Mesenchymal stem cell (in vitro differentiated cells and primary cell): ENCODE data around the gene TMEM117.
"Not testable (repeated sequence)": the region's sequence is repeated elsewhere in the genome, so short reads cannot be mapped to it uniquely, and the experiment has no call there.

Experiments
- DNase-seq: peaks from one replicate; pipeline ENCODE4 v3.0.0-alpha.2; 2013
- H2AFZ ChIP-seq: one replicate; pipeline ENCODE4 v1.6.1; 2013; ENCODE audit warnings: low read depth, mild to moderate bottlenecking, control low read depth, inconsistent platforms, low read length, moderate library complexity
- H2AK5ac ChIP-seq: 2 replicates; pipeline ENCODE4 v1.6.1; 2013; ENCODE audit warnings: low read length, moderate library complexity, mild to moderate bottlenecking, inconsistent platforms; ENCODE audit not compliant: severe bottlenecking
- H2BK120ac ChIP-seq: one replicate; pipeline ENCODE4 v1.6.1; 2013; ENCODE audit warnings: low read depth, mild to moderate bottlenecking, inconsistent platforms, low read length, moderate library complexity
- H2BK12ac ChIP-seq, 2 experiments: one replicate each; pipeline ENCODE4 v1.6.1; 2013; ENCODE audit warnings: inconsistent platforms in 2 of 2, low read length in 2 of 2, mild to moderate bottlenecking in 2 of 2, moderate library complexity in 2 of 2, control low read depth in 1 of 2
- H2BK15ac ChIP-seq: one replicate; pipeline ENCODE4 v1.6.1; 2013; ENCODE audit warnings: mild to moderate bottlenecking, low read depth, inconsistent platforms; ENCODE audit not compliant: poor library complexity, severe bottlenecking
- H2BK5ac ChIP-seq: 2 replicates; pipeline ENCODE4 v1.6.1; 2013; ENCODE audit warnings: low read depth, mild to moderate bottlenecking, low read length, control low read depth, inconsistent platforms; ENCODE audit not compliant: poor library complexity, severe bottlenecking
- H3K14ac ChIP-seq, 2 experiments: one replicate each; pipeline ENCODE4 v1.6.1; 2013; ENCODE audit warnings: inconsistent platforms in 2 of 2, low read length in 2 of 2, control low read depth in 1 of 2, mild to moderate bottlenecking in 1 of 2, moderate library complexity in 1 of 2
- H3K18ac ChIP-seq, 2 experiments: one replicate each; pipeline ENCODE4 v1.6.1; 2013; ENCODE audit warnings: inconsistent platforms in 2 of 2, low read length in 2 of 2, control low read depth in 1 of 2, low read depth in 1 of 2, mild to moderate bottlenecking in 1 of 2
- H3K23ac ChIP-seq, 2 experiments: one replicate each; pipeline ENCODE4 v1.6.1; 2013; ENCODE audit warnings: inconsistent platforms in 2 of 2, low read length in 2 of 2, mild to moderate bottlenecking in 2 of 2, moderate library complexity in 2 of 2, control low read depth in 1 of 2
- H3K27ac ChIP-seq: 2 replicates; pipeline ENCODE4 v1.5.1; 2013; ENCODE audit warnings: mild to moderate bottlenecking, moderate library complexity, low read length, control low read depth, inconsistent platforms; ENCODE audit not compliant: poor library complexity, severe bottlenecking
- H3K27me3 ChIP-seq, 2 experiments: 2 replicates each; pipeline versions ENCODE4 v1.6.1 to v1.7.0; 2013; ENCODE audit warnings: low read length in 2 of 2, mild to moderate bottlenecking in 2 of 2, moderate library complexity in 2 of 2, control low read depth in 1 of 2, inconsistent platforms in 1 of 2; ENCODE audit not compliant: control insufficient read depth in 1 of 2, insufficient read depth in 1 of 2
- H3K36me3 ChIP-seq, 2 experiments: 2 replicates each; pipeline versions ENCODE4 v1.6.1 to v1.7.0; 2013; ENCODE audit warnings: low read length in 2 of 2, control low read depth in 1 of 2, inconsistent platforms in 1 of 2, low read depth in 1 of 2, mild to moderate bottlenecking in 1 of 2; ENCODE audit not compliant: insufficient read depth in 2 of 2, control insufficient read depth in 1 of 2
- H3K4ac ChIP-seq, 2 experiments: one replicate each; pipeline ENCODE4 v1.6.1; 2013; ENCODE audit warnings: inconsistent platforms in 2 of 2, low read length in 2 of 2, mild to moderate bottlenecking in 2 of 2, moderate library complexity in 2 of 2, control low read depth in 1 of 2, low read depth in 1 of 2
- H3K4me1 ChIP-seq: 2 replicates; pipeline ENCODE4 v1.6.1; 2013; ENCODE audit warnings: low read depth, low read length, control low read depth; ENCODE audit not compliant: control insufficient read depth, insufficient read depth
- H3K4me2 ChIP-seq: 2 replicates; pipeline ENCODE4 v1.6.1; 2013; ENCODE audit warnings: low read length, mild to moderate bottlenecking, inconsistent platforms; ENCODE audit not compliant: poor library complexity, severe bottlenecking
- H3K4me3 ChIP-seq, 2 experiments: 2 replicates each; pipeline versions ENCODE4 v1.5.1 to v1.7.0; 2013; ENCODE audit warnings: low read length in 2 of 2, mild to moderate bottlenecking in 2 of 2, control low read depth in 1 of 2, low read depth in 1 of 2; ENCODE audit not compliant: insufficient read depth in 1 of 2
- H3K79me1 ChIP-seq: replicated peaks from 2 replicates; pipeline ENCODE4 v1.6.1; 2013; ENCODE audit warnings: mild to moderate bottlenecking, control low read depth, low read length, inconsistent platforms; ENCODE audit not compliant: poor library complexity, severe bottlenecking
- H3K9ac ChIP-seq: 2 replicates; pipeline ENCODE4 v1.7.0; 2013; ENCODE audit warnings: mild to moderate bottlenecking, low read length, moderate library complexity
- H3K9me3 ChIP-seq: 2 replicates; pipeline ENCODE4 v1.7.0; 2013; ENCODE audit warnings: mild to moderate bottlenecking, low read length; ENCODE audit not compliant: control insufficient read depth
- H4K8ac ChIP-seq: one replicate; pipeline ENCODE4 v1.6.1; 2013; ENCODE audit warnings: inconsistent platforms, mild to moderate bottlenecking, low read length, moderate library complexity
- H4K91ac ChIP-seq: one replicate; pipeline ENCODE4 v1.6.1; 2013; ENCODE audit warnings: mild to moderate bottlenecking, low read length, inconsistent platforms
- WGBS: methylation state at CpG from one replicate; pipeline ENCODE4 v1.1.7; 2013; ENCODE audit warnings: mixed read lengths; 5-methylcytosine and 5-hydroxymethylcytosine counted together

TMEM117 gene

DNA sequence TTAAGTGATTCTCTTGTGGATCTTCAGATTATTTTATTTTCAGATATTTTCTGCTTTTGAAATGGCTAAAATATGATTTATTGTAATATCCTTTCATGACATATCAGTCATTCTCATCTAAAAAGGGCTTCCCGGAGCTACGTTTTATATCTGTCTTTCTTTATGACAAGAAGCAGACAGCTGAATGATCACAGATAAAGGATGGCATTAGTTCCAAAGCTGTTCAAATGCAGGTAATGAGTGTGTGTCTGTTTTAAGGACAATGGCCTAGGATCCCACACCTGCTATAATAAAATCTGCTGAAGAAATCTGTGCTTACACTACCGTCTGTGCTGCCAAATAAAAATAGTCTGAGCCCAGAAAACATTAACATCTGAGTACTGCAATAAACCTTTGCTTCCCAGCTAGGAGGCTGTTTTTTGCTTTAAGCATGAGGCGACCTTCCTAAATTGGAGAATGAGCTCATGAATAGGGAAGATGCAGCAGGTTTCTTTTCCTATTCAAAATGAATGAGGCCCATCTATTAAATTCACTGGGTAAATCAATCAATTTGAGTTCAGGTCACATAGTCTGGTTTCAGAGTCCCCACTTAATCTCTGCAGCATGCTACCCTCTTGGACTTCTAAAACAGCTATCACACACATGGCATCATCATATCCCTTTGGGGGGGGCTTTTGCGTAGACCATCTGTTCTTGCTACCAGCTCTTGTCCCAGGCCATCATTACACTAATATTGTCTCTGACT lies 541.7 kb downstream of the TMEM117 start:
- 89% methylated on average over 4 of the region's 5 CpGs for WGBS
- H3K9ac ChIP-seq: no peak overlapping the region

DNA sequence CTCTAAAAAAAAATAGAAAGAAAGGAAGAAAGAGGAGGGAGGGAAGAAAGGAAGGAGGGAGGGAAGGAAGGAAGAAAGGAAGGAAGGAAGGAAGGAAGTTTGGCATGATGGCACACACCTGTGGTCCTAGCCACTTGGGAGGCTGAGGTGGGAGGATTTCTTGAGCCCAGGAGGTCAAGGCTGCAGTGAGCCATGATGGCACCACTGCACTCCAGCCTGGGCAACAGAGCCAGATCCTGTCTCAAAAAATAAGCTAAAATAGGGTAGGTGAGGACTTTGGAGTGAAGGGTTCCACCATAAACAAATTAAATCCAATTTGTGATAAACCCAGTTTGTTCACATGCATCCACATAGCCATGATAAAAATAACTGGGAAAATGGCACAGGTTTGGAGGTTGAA lies 543.2 kb downstream of the TMEM117 start:
- DNase-seq, H3K27ac ChIP-seq, H3K4me2 ChIP-seq, H3K18ac ChIP-seq, H2BK120ac ChIP-seq, H2BK12ac ChIP-seq, H2AFZ ChIP-seq, H3K4ac ChIP-seq, H3K14ac ChIP-seq, H3K36me3 ChIP-seq, H2BK15ac ChIP-seq, H3K23ac ChIP-seq, H3K9ac ChIP-seq, H3K4me1 ChIP-seq, H2AK5ac ChIP-seq, H3K27me3 ChIP-seq, H3K9me3 ChIP-seq, H4K91ac ChIP-seq, H3K4me3 ChIP-seq, H3K79me1 ChIP-seq, H4K8ac ChIP-seq, H2BK5ac ChIP-seq: not testable (repeated sequence)

More for the DNA sequence above, 541.7 kb downstream of the TMEM117 start:
- Histone ChIP-seq H4K91ac (no peak overlapping the region), H3K79me1 (no peaks in the 10 kb centered on the region), H3K4me3 (no peak overlapping the region), H2BK15ac (no peak overlapping the region), H3K9me3 (no peaks in the 10 kb centered on the region), H3K27ac (no peak overlapping the region), H2BK120ac (no peak overlapping the region), H3K18ac (no peak overlapping the region), H3K4me2 (no peak overlapping the region), H3K14ac (no peak overlapping the region), H3K23ac (no peak overlapping the region), H2BK5ac (no peak overlapping the region), H2AK5ac (no peak overlapping the region), H3K4ac (no peak overlapping the region), H3K36me3 (no peaks in the 10 kb centered on the region), H4K8ac (no peak overlapping the region), H2BK12ac (no peak overlapping the region), H3K27me3 (no peaks in the 10 kb centered on the region), H3K4me1 (no peaks in the 10 kb centered on the region), H2AFZ (no peak overlapping the region)
- no peak for DNase-seq

GRCh38 chr12:44379831-44380230 lies 544.0 kb downstream of the TMEM117 start:
- Histone ChIP-seq H3K79me1 (no peaks in the 10 kb centered on the region), H3K4ac (no peak overlapping the region)
- no peak for DNase-seq

DNA sequence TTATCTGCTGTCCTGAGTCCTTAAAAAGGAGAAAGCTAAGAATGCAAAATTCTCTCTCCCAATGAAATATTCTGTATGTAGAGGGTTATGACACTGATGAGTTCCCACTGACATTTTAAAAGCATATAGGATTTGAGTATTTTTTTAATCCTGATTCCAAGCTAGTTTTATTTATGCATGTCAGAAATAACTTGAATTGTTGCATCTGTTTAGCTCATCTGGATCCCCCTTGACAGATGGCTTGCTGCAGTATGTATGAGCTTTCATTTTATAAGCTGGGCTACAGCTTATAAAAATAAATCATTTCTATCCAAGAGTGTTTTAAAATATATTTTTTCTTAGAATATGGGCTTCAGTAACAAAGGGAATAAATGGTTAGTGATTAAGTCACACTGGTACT lies 545.0 kb downstream of the TMEM117 start:
- no peak overlapping the region for H2AFZ ChIP-seq
- no peak overlapping the region for H3K9ac ChIP-seq
- H4K8ac ChIP-seq: no peak overlapping the region
- no peaks in the 10 kb centered on the region for H3K79me1 ChIP-seq
- no peak overlapping the region for H2AK5ac ChIP-seq
- no peak overlapping the region for H3K27ac ChIP-seq
- no peaks in the 10 kb centered on the region for H3K36me3 ChIP-seq
- H2BK5ac ChIP-seq: no peak overlapping the region
- H2BK12ac ChIP-seq: no peak overlapping the region
- H2BK120ac ChIP-seq: no peak overlapping the region
- no peak overlapping the region for H4K91ac ChIP-seq
- no peak overlapping the region for H3K4me3 ChIP-seq
- no peak overlapping the region for H3K23ac ChIP-seq
- H3K4ac ChIP-seq: no peak overlapping the region
- H3K4me1 ChIP-seq: no peaks in the 10 kb centered on the region
- H2BK15ac ChIP-seq: no peak overlapping the region
- no peaks in the 10 kb centered on the region for H3K9me3 ChIP-seq
- no peak overlapping the region for H3K14ac ChIP-seq
- H3K18ac ChIP-seq: no peak overlapping the region
- DNase-seq: no peak
- no peak overlapping the region for H3K4me2 ChIP-seq
- no peaks in the 10 kb centered on the region for H3K27me3 ChIP-seq

More at GRCh38 chr12:44379831-44380230, 544.0 kb downstream of the TMEM117 start:
- H3K14ac ChIP-seq: no peak overlapping the region
- no peak overlapping the region for H2BK5ac ChIP-seq
- H3K4me3 ChIP-seq: no peak overlapping the region
- H3K36me3 ChIP-seq: no peaks in the 10 kb centered on the region
- no peak overlapping the region for H2BK15ac ChIP-seq
- no peak overlapping the region for H3K23ac ChIP-seq
- no peaks in the 10 kb centered on the region for H3K9me3 ChIP-seq
- no peak overlapping the region for H3K27ac ChIP-seq
- no peak overlapping the region for H2AFZ ChIP-seq
- WGBS: 60% methylated on average over 2 of the region's 3 CpGs
- no peak overlapping the region for H3K4me2 ChIP-seq
- H2BK120ac ChIP-seq: no peak overlapping the region
- no peaks in the 10 kb centered on the region for H3K4me1 ChIP-seq
- no peak overlapping the region for H2BK12ac ChIP-seq
- H2AK5ac ChIP-seq: no peak overlapping the region
- no peaks in the 10 kb centered on the region for H3K27me3 ChIP-seq
- H4K8ac ChIP-seq: no peak overlapping the region
- no peak overlapping the region for H3K18ac ChIP-seq
- H3K9ac ChIP-seq: no peak overlapping the region
- no peak overlapping the region for H4K91ac ChIP-seq
